Lower leg skin (tissue), 3 donors: ENCODE data around the gene ZFAND6.
"Not testable (repeated sequence)": the region's sequence is repeated elsewhere in the genome, so short reads cannot be mapped to it uniquely, and the experiment has no call there.

Experiments used
- POLR2A ChIP-seq, 2 donors: fragments of 450-650 bp; IDR thresholded peaks; one replicate each; pipeline ENCODE4 v1.6.1; 2016 to 2017; ENCODE audit warnings: antibody characterized with exemption in 2 of 2, mild to moderate bottlenecking in 1 of 2, moderate library complexity in 1 of 2
- TF ChIP-seq, protein P1 (sequence below), 3 donors: fragments of 450-650 bp; IDR thresholded peaks; one replicate each; pipeline ENCODE4 v1.5.1; 2016; ENCODE audit warnings: antibody characterized with exemption in 3 of 3, mild to moderate bottlenecking in 3 of 3, moderate library complexity in 2 of 3

DNA sequence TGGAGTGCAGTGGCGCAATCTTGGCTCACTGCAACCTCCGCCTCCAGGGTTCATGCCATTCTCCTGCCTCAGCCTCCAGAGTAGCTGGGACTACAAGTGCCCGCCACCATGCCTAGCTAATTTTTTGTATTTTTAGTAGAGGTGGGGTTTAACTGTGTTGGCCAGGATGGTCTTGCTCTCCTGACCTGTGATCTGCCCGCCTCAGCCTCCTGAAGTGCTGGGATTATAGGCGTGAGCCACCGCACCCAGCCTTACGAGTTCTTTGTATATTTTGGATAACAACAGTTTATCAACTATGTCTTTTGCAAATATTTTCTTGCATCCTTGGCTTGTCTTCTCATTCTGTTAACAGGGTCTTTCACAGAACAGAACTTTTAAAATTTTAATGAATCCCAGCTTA lies 45.3 kb upstream of the ZFAND6 start:
- TF ChIP-seq, protein P1, sequence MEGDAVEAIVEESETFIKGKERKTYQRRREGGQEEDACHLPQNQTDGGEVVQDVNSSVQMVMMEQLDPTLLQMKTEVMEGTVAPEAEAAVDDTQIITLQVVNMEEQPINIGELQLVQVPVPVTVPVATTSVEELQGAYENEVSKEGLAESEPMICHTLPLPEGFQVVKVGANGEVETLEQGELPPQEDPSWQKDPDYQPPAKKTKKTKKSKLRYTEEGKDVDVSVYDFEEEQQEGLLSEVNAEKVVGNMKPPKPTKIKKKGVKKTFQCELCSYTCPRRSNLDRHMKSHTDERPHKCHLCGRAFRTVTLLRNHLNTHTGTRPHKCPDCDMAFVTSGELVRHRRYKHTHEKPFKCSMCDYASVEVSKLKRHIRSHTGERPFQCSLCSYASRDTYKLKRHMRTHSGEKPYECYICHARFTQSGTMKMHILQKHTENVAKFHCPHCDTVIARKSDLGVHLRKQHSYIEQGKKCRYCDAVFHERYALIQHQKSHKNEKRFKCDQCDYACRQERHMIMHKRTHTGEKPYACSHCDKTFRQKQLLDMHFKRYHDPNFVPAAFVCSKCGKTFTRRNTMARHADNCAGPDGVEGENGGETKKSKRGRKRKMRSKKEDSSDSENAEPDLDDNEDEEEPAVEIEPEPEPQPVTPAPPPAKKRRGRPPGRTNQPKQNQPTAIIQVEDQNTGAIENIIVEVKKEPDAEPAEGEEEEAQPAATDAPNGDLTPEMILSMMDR (IDR thresholded peaks at IDR 0.05): not testable (repeated sequence)
- TF ChIP-seq POLR2A (IDR thresholded peaks at IDR 0.05): not testable (repeated sequence)
